ENCODE results near the gene DLL3.

DNA sequence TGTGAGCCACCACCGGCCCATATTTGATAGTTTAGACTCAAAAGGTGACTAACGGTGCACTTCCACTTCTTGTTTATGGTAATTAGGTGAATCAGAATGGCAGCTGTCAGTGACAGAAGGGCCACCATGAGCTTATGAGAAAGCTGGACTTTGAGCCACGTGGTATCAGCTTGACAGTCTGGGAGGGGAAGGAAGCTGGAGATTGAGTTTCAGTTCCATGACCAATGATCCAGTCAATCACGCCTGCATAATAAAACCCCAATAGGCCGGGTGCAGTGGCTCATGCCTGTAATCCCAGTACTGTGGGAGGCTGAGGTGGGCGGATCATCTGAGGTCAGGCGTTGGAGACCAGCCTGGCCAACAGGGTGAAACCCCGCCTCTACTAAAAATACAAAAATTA, 25.7 kb downstream of the DLL3 start:
- no peak for TF ChIP-seq FOXK1 (CRISPR knock-in tag; IDR thresholded peaks at IDR 0.05)
- TF ChIP-seq JAZF1 (CRISPR knock-in tag; IDR thresholded peaks at IDR 0.05), result no peak
- TF ChIP-seq, protein P1, sequence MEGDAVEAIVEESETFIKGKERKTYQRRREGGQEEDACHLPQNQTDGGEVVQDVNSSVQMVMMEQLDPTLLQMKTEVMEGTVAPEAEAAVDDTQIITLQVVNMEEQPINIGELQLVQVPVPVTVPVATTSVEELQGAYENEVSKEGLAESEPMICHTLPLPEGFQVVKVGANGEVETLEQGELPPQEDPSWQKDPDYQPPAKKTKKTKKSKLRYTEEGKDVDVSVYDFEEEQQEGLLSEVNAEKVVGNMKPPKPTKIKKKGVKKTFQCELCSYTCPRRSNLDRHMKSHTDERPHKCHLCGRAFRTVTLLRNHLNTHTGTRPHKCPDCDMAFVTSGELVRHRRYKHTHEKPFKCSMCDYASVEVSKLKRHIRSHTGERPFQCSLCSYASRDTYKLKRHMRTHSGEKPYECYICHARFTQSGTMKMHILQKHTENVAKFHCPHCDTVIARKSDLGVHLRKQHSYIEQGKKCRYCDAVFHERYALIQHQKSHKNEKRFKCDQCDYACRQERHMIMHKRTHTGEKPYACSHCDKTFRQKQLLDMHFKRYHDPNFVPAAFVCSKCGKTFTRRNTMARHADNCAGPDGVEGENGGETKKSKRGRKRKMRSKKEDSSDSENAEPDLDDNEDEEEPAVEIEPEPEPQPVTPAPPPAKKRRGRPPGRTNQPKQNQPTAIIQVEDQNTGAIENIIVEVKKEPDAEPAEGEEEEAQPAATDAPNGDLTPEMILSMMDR (IDR thresholded peaks at IDR 0.05), result no peak
- TF ChIP-seq PRDM15 (CRISPR knock-in tag; IDR thresholded peaks at IDR 0.05), result no peak
- no peak for TF ChIP-seq SOX15 (CRISPR knock-in tag; IDR thresholded peaks at IDR 0.05)
- no peak for TF ChIP-seq CBFB (CRISPR knock-in tag; IDR thresholded peaks at IDR 0.05; ENCODE audit: low read depth)

All from WTC11 (cell line).